ENCODE measurements around the gene RNF111.
"Not testable (repeated sequence)": the region's sequence is repeated elsewhere in the genome, so short reads cannot be mapped to it uniquely, and the experiment has no call there.

Gene RNF111

DNA sequence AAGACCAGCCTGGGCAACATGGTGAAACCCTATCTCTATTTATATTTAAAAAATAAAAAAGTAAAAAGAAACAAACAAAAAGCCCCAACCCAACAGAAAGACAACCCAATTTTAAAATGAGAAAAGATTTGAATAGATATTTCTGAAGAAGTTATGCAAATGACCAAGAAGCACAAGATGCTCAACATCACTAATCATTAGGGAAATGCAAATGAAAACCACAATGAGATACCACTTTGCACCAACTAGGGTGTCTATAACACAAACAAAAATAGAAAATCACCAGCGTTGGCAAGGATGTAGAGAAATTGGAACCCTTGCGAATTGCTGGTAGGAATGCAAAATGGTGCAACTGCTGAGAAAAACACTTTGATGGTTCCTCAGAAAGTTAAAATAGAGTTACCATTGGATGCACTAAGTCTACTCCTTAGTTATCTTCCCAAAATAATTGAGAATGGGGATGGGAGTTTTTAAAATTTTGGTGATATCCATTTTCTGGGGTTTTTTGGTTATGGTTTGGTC is 71.7 kb downstream of the RNF111 start:
- DNase-seq (ENCODE audit: low read depth, low spot score) = no peak

DNA sequence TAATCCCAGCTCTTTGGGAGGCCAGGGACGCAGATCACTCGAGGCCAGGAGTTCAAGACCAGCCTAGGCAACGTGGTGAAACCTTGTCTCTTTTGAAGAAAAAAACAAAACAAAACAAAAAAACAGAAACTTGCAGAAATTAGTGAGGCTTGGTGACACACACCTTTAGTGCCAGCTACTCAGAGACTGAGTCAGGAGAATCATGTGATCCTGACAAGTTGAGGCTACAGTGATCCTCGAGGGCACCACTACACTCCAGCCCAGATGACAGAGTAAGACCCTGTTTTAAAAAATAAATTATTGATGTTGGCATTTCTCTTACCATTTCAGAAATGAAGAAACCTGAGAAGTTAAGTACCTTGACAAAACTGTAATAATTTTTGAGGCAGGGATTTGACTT is 72.9 kb downstream of the RNF111 start:
- DNase-seq (ENCODE audit: low read depth, low spot score) = no peak

DNA sequence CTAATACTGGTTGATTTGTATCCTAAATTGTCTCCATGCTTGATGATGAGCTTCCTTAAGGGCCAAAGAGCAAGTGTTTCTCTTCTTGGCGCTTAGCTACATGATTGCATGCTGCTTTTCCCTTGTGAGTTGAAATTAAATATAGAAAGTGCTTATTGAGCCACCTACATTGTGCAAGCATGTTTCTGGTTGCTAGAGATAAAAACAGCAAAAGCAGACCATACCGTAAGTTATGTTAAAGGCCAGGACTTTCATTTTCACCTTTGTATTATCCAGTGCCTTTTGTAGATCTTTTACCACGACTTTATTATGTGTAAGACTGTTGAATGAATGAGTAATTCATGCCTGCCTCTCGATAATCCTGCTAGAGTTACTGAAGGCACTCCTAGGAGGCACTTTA is 75.6 kb downstream of the RNF111 start:
- DNase-seq (ENCODE audit: low read depth, low spot score) = no peak

DNA sequence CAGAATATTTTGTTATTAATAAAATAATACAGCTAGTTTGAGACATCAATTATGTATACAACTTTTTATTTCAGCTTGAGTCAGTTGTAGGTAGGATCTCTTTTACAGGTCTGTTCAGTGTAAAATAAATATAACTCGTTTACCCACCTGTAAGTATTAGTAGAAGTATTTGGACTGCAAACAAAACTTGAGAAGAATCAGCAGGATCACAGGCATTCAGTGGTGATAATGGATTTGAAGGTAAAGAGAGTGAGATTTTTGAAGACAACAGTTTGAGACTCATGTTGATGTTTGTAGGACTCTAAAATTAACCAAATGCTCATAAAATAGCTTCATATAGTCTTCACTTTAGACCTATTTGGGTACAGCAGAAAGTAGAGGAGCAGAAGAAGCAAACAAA is 82.0 kb downstream of the RNF111 start:
- no peak for DNase-seq (ENCODE audit: low read depth, low spot score)

DNA sequence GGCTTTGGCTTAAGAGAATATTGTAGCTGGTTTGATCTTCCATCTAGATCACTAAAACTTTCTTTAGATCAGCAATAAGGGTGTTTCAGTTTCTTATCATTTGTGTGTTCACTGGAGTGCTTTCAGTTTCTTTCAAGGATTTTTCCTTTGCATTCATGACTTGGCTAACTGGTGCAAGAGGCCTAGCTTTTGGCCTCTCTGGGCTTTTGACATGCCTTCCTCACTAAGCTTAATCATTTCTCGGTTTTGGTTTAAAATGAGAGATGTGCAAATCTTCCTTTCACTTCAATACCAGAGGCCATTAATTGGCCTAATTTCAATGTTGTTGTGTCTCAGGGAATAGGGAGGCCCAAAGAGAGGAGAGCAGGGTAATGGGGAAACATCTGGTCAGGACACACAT is 87.1 kb downstream of the RNF111 start:
- DNase-seq (ENCODE audit: low read depth, low spot score) = no peak

DNA sequence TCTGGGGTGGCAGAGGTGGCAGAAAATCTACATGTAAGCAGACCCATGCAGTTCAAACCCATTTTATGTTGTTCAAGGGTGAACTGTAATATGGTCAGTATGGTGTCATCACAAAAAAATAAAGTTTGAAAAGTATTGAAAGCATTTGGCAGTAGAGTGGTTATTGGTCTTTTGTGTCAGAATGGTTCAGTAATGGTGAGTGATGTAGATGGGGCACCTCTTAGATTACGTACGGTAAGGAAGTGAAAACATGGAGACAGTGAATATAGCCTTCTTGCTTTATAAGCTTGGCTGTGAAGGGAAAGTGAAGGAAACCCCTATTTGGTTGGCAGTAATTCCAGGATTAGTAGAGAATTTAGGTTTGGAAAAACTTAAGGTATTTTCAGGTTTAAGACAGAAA is 100.3 kb downstream of the RNF111 start:
- no peak for DNase-seq (ENCODE audit: low read depth, low spot score)

DNA sequence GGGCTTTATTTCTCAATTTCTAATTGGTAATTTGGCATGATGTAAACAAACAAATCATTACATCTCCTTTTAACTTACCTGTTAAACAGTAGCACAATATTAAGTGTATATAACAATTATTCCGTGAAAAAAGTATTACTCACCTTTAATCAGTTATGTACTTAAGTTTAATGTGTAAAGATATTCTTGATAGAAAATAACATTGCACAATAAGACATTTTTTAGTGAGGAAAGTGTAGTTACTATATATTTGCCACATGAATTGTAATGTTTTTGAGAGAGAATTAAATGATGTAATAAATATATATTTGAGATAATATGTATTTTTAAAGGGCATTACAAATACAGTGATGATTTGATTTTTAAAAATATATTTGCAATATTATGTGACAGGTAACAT is 106.6 kb downstream of the RNF111 start:
- DNase-seq (ENCODE audit: low read depth, low spot score) = no peak

DNA sequence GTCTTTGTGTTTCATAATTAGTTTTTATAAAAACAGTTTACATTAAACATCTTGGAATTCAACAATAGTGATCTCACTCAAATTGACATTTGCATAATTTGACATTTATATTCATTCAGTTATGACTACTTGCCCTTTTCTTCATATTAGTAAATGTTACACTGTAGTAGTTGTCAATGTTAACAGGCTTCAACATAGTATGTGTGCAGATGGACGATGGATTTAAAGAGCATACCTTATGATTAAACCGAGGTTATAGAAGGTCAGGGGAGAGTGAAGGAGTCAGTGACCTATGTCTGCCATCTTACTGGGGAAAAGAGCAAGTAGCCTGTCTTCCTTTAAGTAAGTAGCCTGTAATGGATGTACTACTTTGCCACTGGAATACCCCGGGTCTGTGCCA is 109.0 kb downstream of the RNF111 start:
- no peak for DNase-seq (ENCODE audit: low read depth, low spot score)

DNA sequence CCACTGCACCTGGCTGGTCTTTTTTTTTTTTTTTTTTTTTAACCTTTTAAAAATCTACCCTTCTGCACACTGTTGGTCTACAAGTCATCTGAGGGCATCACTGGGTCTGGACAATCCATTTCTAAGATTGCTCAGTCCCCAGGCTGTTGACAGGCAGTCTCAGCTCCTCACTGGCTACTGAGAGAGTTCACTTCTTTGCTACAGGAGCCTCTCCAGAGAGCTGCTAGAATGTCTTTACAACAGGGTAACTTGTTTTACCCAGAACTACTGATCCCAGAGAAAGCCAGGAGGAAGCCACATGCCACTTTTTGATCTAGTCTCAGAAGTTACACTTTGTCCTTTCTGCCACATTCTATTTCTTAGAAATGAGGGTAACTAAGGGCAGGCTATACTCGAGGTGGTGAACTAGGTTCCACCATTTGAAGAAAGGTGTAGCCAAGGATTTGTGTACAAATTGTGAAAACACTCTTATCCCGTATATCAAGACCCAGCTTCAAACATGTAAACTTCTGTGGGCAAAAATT is 111.8 kb downstream of the RNF111 start:
- DNase-seq (ENCODE audit: low read depth, low spot score) = no peak

DNA sequence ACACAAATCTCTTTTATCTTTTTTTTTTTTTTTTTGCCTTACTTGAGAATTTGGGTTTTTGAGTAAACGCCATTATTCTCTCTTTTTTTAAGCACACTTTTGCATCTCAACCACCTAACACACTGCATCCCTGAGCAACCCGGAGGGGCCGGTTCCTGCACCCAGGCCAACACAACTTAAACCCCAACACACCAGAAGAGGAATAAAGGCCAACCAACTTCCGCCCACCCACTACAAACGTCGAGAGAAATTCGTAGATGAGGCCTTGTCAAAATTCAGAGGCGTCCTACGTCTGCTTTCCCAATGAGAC is 117.1 kb downstream of the RNF111 start:
- DNase-seq (ENCODE audit: low read depth, low spot score) = no peak

DNA sequence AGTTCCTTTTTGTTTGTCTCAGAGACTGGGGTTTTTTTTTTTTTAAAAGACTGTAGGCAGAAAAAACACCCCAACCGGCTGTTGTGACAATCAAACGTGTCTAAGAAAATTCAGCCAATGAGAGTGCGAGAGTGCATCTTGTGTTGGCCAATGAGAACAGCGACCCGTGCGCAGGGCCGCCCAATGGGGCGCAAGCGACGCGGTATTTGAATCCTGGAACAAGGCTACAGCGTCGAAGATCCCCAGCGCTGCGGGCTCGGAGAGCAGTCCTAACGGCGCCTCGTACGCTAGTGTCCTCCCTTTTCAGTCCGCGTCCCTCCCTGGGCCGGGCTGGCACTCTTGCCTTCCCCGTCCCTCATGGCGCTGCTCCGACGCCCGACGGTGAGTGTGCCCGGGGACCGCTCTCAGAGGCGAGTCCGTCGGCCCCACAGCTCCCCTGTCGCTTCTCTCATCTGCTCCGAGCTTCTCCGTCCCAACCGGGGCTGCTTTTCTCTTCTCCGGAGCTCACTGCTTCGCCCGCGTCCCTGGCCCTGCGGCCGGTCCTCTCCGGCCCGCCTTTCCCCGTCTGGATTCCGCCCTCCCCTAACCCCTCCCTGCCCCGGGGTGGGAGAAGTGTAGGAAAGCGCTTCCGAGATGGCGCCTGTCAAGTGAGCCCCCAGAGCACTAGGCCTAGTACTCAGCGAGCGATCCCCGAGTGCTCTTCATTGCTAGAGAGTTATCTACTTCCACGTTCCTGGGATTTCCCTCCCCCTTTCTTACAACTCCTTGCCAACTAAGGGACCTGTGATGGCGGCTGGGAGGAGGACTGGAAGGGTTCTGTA is 117.7 kb downstream of the RNF111 start, which contains the start of gene CCNB2:
CCNB2 (plus strand) TSS at position 235 of the 821 bp plus-strand sequence; CDS start at position 358, 123 bp downstream.
- peak; percentile 92 for DNase-seq (ENCODE audit: low read depth, low spot score)

DNA sequence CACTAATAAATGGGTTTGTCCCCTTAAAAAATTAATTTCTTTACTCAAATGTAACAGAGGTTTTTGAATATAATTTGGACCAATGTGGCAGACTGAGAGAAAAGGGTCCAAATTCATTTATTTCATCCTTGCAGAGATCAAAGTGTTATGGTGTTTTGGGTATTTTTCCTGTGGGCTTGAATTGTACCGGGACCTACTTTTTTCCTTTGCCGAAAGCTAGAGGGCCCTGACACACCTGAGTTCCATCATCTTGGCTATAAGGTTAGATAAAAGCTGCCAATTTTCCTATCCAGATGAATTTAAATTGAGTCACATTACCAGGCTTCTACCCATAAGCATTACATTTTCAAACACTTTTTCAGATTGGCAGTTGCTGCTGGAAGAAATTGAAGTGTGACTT is 118.4 kb downstream of the RNF111 start:
- DNase-seq (ENCODE audit: low read depth, low spot score) = no peak

DNA sequence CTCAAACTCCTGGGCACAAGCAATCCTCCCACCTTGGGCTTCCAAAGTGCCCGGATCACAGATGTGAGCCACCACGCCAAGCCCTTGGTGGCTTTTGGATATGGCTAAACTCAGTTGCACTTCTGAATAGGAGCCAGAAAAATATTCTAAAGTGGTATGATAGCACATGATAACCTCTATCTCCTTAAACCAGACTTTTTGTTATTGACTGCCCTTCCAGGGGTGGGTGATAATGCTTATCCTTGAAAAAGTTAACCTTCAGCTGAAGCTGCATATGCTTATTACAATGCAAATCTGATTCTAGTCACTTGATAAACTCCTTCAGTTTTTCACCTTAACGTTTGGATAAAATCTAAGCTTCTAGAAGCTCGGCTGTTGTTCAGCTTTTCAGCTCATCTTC is 123.8 kb downstream of the RNF111 start:
- no peak for DNase-seq (ENCODE audit: low read depth, low spot score)

DNA sequence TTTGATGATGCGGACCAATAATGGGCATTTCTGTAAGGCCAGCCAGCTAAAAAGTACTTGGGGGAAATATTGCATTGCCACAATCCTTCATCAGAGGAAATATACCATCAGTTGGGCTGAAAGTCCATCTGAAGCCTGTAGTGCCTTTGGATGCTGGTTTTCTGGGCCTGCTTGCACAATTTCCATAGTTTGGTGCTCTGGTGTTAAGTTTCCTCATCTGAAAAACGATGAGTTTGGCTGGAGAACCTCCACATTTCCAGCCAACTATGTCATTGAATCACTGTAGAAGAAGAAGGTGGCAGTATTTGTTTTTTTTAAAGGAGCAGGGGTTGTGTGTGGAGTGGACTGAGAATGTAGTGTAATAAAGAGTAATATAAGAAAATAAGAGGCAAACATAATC is 127.6 kb downstream of the RNF111 start:
- DNase-seq (ENCODE audit: low read depth, low spot score) = no peak

DNA sequence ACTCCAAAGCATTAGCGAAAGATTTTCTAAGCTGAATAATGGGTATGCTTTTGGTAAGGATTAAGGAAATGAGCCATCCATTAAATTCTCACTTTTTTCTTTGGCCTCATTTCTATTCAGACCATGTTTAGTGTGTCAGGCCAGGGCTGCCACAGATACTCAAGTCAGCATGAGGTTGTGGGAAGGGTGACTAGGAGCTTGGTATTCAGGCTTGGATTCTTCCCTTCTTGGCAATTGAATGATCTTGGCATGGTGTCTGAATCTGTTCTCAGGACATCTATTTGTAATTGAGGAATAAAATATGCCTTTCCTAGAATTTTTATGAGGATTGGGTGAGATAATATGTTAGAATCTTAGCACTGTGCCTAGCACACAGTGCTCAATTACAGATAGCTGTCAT is 128.7 kb downstream of the RNF111 start:
- DNase-seq (ENCODE audit: low read depth, low spot score) = no peak

DNA sequence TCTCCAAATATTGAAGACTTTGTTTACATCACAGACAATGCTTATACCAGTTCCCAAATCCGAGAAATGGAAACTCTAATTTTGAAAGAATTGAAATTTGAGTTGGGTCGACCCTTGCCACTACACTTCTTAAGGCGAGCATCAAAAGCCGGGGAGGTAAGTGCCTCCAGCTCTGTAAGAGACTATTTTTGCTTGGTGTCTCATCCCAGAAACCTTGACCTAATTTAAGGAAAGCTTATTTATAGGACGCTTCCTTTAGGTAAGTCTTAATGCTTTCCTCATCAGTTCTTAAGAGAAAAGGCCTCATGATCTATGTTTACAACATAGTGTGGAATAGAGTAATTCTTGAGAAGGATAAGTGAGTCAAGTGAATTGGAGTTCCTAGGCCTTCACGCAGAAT is 129.3 kb downstream of the RNF111 start:
- no peak for DNase-seq (ENCODE audit: low read depth, low spot score)

DNA sequence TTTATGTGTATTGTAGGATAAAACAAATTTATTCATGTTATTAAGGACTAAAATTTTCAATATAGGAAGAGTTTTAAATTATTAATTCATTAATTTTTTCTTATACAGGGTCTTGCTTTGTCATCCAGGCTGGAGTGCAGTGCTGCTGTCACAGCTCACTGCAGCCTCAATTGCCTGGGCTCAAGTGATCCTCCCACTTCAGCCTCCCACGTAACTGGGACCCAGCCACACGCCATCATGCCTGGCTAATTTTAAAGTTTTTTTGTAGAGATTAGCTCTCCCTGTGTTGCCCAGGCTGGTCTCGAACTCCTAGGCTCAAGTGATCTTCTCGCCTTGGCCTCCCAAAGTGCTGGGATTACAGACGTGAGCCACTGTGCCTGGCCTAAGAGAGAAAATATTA is 132.2 kb downstream of the RNF111 start:
- DNase-seq (ENCODE audit: low read depth, low spot score) = no peak

DNA sequence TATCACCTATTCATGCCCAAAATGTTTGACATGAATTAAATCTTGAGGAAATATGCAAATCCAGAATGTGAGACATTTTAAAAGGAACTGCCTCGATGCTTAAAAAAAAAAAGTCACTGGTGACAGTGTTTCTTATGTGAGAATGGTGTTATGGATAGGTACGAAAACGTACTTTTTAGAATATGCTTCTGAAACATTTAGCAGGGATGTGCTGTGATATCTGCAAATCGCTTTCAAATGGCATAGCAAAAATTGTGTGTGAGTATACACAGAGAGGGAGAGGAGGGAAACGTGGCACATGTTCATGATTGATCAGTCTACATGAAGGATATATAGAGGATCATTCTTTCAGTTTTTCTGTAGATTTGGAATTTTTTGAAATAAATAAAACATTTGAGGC is 133.5 kb downstream of the RNF111 start:
- no peak for DNase-seq (ENCODE audit: low read depth, low spot score)

DNA sequence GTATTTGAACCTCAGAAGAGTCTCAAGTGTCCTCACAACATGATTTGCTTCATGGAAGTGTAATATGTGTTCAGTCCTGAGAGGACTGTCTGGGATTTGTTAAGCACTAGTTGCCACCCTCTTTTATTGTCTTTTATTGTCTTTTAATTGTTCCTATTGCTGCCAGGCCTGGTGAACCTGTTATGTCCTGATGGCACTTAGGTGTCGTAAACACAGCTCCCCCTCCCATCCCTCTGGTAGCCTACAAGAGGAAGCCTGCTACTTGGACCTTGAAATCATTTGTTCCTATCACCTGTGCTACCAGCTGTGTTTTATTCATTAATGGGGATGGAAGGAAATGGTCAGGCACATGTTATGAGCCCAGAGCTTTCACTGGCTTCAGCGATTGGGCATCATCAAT is 136.8 kb downstream of the RNF111 start:
- no peak for DNase-seq (ENCODE audit: low read depth, low spot score)

DNA sequence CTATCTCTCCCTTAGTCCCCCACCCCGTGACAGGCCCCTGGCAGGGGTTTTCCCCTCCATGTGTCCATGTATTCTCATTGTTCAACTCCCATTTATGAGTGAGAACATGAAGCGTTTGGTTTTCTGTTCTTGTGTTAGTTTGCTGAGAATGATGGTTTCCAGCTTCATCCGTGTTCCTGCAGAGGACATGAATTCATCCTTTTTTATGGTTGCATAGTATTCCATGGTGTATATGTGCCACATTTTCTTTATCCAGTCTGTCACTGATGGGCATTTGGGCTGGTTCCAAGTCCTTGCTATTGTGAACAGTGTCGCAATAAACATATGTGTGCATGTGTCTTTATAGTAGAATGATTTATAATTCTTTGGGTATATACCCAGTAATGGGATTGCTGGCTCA is 138.2 kb downstream of the RNF111 start:
- DNase-seq (ENCODE audit: low read depth, low spot score) = not testable (repeated sequence)

DNA sequence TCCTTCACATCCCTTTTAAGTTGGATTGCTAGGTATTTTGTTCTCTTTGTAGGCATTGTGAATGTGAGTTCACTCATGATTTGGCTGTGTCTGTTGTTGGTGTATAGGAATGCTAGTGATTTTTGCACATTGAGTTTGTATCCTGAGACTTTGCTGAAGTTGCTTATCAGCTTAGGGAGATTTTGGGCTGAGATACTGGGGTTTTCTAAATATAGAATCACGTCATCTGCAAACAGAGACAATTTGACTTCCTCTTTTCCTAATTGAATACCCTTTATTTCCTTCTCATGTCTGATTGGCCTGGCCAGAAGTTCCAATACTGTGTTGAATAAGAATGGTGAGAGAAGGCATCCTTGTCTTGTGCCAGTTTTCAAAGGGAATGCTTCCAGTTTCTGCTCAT is 139.8 kb downstream of the RNF111 start:
- not testable (repeated sequence) for DNase-seq (ENCODE audit: low read depth, low spot score)

DNA sequence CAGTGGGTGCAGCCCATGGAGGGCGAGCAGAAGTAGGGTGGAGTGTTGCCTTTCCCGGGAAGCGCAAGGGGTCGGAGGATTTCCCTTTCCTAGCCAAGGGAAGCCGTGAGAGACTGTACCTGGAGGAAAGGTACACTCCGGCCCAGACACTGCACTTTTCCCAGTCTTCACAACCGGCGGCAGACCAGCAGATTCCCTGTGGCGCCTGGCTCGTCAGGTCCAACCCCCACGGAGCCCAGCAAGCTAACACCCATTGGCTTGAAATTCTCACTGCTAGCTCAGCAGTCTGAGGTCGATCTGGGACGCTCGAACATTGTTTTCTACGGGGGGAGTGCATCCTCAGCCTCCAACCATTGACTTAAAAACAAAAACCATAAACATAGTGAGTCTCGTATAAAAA is 144.0 kb downstream of the RNF111 start:
- DNase-seq (ENCODE audit: low read depth, low spot score) = no peak

DNA sequence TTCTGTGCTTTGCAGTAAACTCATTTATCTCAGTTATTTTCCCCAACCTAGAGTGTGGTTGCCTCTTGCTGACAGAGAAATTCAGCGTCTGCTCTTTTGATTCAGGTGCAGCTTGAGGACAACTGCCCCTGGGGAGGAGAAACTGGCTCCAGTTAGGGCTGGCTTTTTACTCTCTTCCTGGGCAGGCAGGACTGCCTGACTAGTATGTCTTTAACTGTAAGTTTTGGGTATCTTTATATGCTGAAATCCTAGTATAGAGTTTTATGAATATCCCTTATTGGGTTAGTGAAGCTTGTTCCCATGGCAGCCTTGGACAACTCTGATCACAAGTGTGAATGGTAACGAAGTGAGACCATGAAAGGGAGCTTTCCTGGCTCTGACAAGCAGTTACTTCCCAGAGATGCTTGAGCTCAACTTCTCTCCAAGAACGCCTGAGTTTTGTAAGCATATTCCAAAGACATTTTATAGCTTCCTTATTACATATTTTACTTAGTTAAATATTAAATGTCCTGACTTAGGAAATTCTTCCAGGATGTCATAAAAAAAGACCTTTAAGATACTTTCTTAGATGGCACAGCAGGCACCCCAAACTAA is 144.6 kb downstream of the RNF111 start:
- DNase-seq (ENCODE audit: low read depth, low spot score) = no peak
